ENCODE measurements around the gene CRB2. TPM values are rescaled to one million over a fixed set of nuclear protein-coding genes. Genes with fewer than 3 reads are reported as not detected.

CRB2 gene
- total and polyA plus RNA-seq, 11 donors = 0.05 to 10.1 (median 0.10) TPM; not detected in 8

DNA sequence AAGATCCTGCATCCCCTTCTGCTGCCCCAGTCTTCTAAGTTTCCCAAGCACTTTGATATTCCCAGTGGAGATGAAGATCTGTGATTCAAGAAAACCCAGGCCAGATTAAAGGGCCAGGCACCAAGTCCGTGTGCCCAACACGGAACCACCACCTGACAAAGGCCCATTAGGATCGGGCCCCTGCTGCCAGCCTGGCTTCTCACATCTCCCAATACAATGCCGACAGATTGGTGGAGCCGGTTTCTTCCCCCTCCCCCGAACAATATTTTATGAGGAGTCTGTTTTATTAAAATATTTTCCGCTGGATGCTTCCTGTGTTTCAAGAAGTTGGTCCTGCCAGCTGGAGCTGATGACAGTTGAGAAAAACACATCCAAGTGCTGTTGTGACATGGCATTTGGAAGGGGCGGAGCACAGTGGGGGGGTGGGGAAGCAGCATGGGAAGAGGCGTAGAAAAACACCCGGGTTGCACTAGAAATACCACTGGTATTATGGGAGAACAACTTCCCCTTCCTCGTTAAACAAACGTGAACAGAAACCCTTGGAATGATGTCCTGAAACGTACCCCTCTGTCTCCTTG is 45.0 kb downstream of the CRB2 start:
- peak overlapping the region in 2 of 12 donors; percentile 9 to 53 for H3K27ac ChIP-seq
- H3K4me1 ChIP-seq = peaks cover 0 to 10% (median 0%) of the 10 kb centered on the region in 12 donors
- peaks cover 0 to 14% (median 0%) of the 10 kb centered on the region in 9 donors for H3K36me3 ChIP-seq
- TF ChIP-seq, protein P1, sequence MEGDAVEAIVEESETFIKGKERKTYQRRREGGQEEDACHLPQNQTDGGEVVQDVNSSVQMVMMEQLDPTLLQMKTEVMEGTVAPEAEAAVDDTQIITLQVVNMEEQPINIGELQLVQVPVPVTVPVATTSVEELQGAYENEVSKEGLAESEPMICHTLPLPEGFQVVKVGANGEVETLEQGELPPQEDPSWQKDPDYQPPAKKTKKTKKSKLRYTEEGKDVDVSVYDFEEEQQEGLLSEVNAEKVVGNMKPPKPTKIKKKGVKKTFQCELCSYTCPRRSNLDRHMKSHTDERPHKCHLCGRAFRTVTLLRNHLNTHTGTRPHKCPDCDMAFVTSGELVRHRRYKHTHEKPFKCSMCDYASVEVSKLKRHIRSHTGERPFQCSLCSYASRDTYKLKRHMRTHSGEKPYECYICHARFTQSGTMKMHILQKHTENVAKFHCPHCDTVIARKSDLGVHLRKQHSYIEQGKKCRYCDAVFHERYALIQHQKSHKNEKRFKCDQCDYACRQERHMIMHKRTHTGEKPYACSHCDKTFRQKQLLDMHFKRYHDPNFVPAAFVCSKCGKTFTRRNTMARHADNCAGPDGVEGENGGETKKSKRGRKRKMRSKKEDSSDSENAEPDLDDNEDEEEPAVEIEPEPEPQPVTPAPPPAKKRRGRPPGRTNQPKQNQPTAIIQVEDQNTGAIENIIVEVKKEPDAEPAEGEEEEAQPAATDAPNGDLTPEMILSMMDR (IDR thresholded peaks at IDR 0.05) = no peak
- H3K27me3 ChIP-seq = no peaks in the 10 kb centered on the region
- intact Hi-C loops (cut with DNase I) = loop anchor here in 7 of 10 donors (5.0 to 10.0 kb wide), 4 partner anchors 141 to 924 kb away; no protein-coding TSS in a partner anchor
- DNase-seq = no peak
- H3K9me3 ChIP-seq = no peaks in the 10 kb centered on the region
- 43 to 57% (median 50%) methylated on average over 13 of the region's 13 CpGs for WGBS, 4 donors
- peak; percentile 48 to 82 (median 67) for ATAC-seq
- peak overlapping the region in 6 of 12 donors; percentile 4 to 31 (median 20) for H3K4me3 ChIP-seq

DNA sequence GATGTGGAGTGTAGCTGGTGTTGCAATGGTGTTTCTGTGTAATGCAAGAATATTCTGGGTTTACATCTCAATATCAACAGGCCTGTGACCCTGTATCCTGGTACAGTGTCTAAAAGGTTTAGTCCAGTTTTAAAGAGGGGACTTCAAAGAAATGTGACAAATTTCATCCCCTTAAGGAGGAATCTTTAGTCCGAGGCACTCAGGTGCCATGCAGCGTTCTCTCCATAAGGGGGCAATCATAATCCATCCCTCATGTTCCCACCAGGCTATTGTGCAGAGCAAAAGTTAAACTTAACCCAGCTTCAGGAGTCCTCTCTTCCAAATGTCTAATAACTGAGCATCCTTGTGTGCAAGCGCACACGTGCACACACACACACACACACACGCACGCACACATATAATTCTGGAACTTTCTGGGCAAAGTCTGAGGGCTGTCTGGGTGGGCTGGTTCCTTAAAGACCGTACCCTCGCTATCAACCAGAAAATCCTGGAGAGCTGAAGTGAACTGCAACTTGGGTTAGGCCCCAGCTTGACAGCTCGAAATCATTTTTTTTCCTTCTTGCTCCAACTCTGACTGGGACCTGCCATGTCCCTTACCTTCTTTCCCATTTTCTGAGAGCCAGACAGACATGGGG is 46.0 kb downstream of the CRB2 start:
- TF ChIP-seq POLR2A (IDR thresholded peaks at IDR 0.05) = no peak
- TF ChIP-seq, protein P1 (IDR thresholded peaks at IDR 0.05) = peak; percentile 43 to 78 (median 69)

DNA sequence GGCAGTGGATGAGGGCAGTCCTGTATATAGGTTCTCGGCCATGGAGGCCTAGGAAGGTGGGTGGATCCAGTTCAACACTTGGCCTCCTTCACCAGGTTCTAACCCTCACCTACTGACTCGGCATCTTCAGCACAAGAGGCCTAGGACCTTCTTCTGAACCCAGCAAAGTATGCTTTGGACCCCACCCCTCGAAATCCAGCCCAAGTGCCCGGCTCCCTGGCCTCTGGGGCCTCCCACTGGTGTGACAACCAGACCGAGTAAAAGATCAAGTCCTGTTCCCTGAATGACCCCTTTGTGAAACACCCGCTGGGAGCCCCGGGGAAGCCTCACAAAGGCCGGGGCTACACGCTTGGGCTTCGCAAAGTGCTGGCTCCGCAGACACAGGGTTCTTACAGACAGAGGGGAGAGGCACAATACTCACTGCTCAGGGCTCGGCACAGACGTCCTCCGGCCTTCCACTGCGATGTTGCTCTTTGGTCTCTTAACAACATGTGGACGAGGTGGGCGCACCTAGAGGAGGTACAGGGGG is 47.0 kb downstream of the CRB2 start:
- ATAC-seq = peak in 1 of 4 donors; percentile 11
- Histone ChIP-seq H3K27ac (no peak overlapping the region), H3K9me3 (no peaks in the 10 kb centered on the region), H3K27me3 (no peaks in the 10 kb centered on the region), H3K4me3 (no peak overlapping the region), H3K36me3 (peaks cover 0 to 14% (median 0%) of the 10 kb centered on the region in 9 donors), H3K4me1 (peaks cover 0 to 10% (median 0%) of the 10 kb centered on the region in 12 donors)
- 93 to 97% (median 95%) methylated on average over 11 to 17 of the region's 17 CpGs for WGBS, 4 donors
- no peak for TF ChIP-seq POLR2A (IDR thresholded peaks at IDR 0.05)
- TF ChIP-seq, protein P1 (IDR thresholded peaks at IDR 0.05) = no peak
- intact Hi-C loops (cut with DNase I) = loop anchor here in 7 of 10 donors (2.0 to 10.0 kb wide), 5 partner anchors 139 to 922 kb away; no protein-coding TSS in a partner anchor
- DNase-seq = no peak

More for the DNA sequence above, 46.0 kb downstream of the CRB2 start:
- H3K4me1 ChIP-seq = peaks cover 0 to 10% (median 0%) of the 10 kb centered on the region in 12 donors
- H3K27me3 ChIP-seq = no peaks in the 10 kb centered on the region
- ATAC-seq (peak; percentile 73 to 85 (median 82)), DNase-seq (no peak)
- intact Hi-C loops (cut with DNase I) = loop anchor here in 7 of 10 donors (2.0 to 10.0 kb wide), 5 partner anchors 140 to 923 kb away; no protein-coding TSS in a partner anchor
- H3K4me3 ChIP-seq = peak overlapping the region in 4 of 12 donors; percentile 19 to 31 (median 26)
- peak overlapping the region in 3 of 12 donors; percentile 9 to 53 (median 18) for H3K27ac ChIP-seq
- H3K36me3 ChIP-seq = peaks cover 0 to 14% (median 0%) of the 10 kb centered on the region in 9 donors
- H3K9me3 ChIP-seq = no peaks in the 10 kb centered on the region
- WGBS, 4 donors = 51 to 65% (median 56%) methylated on average over 9 of the region's 9 CpGs

DNA sequence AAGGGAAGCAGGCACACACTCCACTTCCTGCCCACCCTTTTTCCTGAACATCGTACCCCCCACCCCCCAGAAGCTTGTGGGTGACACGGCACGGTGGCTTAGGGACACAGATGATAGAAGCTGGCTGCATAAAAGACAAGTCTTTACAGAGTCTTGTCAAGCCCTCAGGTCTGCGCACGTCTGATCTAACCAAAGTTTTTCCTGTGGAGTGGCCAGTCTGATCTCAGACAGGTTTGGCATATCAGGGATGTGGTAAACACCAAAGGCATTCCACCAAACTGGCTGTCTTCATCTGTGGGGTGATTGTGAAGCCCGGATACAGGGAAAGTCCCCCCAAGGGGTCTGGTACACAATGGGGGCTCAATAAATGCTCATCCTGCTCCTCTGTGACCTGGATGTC is 50.0 kb downstream of the CRB2 start:
- Histone ChIP-seq H3K4me3 (no peak overlapping the region), H3K9me3 (no peaks in the 10 kb centered on the region), H3K36me3 (peaks cover 0 to 6% (median 0%) of the 10 kb centered on the region in 9 donors), H3K4me1 (peaks cover 0 to 8% (median 0%) of the 10 kb centered on the region in 12 donors), H3K27ac (no peak overlapping the region), H3K27me3 (no peaks in the 10 kb centered on the region)
- ATAC-seq (no peak), DNase-seq (no peak)
- no peak for TF ChIP-seq POLR2A (IDR thresholded peaks at IDR 0.05)
- TF ChIP-seq, protein P1 (IDR thresholded peaks at IDR 0.05) = no peak
- 77 to 92% (median 79%) methylated on average over 6 of the region's 6 CpGs for WGBS, 4 donors
- intact Hi-C loops (cut with DNase I) = loop anchor here in 2 of 10 donors (10.0 kb wide), 2 partner anchors 139 to 919 kb away; no protein-coding TSS in a partner anchor

All from heart left ventricle (tissue), 16 donors.